CD4-positive, alpha-beta T cell treated with Interleukin-6 at 100 ng/mL for 8 hours (primary cell): ENCODE measurements around the gene NR2C2AP.

Experiments used
- DNase-seq: peaks from one replicate; pipeline ENCODE4 v3.0.0-alpha.2; 2020; ENCODE audit warnings: mixed read lengths, low spot score

The NR2C2AP gene

DNA sequence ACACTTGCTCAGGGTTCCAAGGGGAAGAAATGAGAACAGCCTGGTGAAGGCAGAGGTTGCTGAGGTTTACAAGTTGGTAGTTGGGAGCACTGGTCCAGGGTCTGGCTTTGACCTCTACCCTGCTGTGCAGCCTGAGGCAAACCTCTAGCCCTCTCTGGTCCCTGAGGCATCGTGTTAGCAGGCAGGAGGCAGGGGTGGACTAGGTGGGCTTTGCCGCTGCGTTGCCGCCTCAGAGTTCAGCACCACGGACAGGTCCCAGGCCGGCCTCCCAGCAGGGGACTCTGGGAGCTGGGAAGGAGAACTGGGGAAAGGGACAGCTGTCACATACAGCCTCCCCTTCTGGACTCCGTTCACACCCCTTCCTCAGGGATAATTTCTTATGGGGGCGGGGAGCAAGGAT is 11.7 kb upstream of the NR2C2AP start:
- no peak for DNase-seq

DNA sequence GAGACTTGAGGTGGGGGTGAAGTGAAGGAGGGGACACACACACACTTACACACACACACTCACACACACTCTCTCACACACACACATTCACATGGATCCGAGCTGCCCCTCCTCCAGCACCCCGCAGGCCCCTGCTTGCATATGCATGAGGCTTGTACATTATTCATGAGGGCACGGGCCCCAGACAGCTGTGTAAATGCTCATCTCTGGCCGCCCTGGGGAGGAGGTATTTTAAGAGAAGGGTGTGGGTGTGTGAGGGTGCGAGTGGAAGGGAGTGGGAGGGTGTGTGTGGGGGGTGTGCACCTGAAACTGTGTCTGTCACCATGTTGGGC is 10.9 kb upstream of the NR2C2AP start:
- DNase-seq, result no peak

DNA sequence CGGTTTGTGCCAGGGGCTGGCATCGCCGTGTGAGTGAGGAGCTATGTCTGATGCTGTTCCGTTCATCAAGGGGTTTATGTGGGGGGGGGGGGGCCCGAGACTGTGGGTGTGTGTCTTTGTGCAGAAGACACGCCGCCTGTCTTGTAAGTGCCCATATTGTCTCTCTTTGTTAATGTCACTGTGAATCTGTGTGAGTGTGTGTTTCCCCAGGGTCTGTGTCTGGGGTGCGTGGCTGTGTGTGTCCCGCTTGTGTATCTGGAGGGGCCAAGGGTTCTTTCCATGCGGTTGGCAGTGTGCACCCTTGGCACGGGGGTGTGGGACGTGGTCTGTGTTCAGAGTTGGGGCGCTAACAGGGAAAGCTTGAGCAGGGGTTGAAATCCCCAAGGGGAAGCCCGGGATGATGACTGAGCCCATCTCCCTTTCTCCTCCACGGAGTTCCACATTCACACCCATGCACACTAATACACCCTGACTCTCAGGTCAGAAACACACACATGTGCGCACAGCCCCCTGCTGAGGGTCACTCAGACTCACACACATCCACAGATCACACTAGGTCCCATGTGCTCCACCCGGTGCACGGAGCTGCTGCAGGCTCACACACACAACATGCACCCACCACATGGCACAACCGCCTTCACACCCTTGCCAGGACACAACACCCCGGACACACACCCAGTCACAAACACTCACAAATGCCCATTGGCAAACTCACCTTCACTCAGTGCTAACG is 10.4 kb upstream of the NR2C2AP start:
- DNase-seq, result no peak

DNA sequence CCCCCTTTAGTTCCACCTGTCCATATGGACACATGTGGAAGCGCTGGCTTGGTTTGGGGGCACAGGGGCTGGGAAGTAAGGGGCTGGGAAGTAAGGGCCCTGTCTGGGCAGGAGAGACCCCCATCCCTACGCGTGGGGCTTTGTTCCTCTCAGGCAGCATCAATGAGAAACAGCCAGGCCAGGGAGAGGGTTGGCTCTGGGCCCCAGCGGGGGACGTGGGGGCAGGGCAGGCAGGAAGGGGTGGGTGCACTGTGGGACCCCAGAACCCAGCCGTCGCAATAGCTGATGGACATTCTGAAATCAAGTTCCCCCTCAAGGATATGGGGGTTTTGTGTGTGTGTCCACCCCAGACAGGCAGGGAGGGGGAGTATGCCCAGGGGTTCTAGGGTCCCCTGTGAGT is 9.7 kb upstream of the NR2C2AP start:
- DNase-seq, result no peak

DNA sequence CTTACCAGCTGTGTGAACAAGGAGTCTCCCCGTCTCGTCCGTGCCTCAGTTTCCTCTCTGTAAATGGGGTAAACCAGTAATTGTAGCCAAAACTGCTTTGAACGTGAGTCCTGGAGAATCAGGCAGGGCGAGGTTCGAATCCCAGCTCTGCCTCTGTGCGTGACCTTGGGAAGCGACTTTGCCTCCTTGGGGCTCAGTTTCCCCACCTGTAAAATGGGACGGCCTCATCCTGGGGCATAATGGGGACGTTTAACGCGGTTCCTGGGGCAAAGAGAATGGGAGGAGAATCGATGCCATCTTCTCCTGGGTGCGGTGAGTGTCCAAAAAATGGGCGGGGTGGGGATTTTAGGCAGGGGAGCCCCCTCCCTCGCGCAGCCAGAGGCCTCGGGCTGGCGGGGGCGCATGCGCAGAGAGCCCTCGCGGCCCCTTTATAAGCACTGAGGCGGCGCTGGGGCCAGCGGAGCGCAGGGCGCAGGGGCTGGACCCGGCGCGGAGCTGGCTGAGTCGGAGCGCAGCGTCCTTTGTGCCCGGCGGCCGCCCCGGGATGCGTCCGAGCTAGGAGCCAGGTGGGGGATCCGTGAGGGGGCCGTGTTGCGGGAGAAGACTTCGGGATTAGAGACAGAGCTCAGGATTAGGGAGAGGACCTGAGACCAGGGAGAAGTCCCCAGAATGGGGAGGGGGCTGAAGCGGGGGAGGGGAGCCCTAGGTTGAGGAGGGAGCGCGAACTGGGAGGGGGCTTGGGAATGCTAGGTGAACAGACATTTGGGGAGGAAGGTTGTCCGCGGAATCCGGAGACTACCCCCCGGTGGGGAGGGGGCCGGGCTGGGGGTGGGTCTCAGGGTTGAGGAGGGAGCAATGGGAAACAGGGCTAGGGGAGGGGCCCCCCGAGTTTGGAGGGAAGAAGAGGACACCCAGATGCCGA is 8.5 kb upstream of the NR2C2AP start, which contains the start of gene NCAN:
Gene NCAN (plus strand): TSS at position 460 of the 922 bp plus-strand sequence. CDS start 4,996 bp downstream, outside the sequence.
- no peak for DNase-seq

DNA sequence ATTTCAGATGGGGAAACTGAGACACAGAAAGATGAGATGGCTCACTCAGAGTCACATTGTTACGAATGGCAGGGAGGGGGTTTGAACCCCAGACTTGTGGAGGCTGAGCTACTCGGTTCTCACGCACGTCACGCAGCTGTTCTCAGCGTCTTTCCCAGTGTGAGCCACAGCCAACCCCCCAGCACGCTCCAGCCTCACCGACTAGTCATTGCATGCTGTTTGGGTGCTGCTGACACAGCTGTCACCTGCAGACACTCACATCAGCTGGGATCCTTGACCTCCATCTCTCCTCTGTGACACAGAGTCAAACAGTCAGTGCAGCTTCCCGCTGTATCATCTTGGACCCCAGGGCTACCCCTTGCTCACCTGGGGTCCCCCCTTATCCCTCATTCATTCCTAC is 6.2 kb upstream of the NR2C2AP start:
- no peak for DNase-seq

DNA sequence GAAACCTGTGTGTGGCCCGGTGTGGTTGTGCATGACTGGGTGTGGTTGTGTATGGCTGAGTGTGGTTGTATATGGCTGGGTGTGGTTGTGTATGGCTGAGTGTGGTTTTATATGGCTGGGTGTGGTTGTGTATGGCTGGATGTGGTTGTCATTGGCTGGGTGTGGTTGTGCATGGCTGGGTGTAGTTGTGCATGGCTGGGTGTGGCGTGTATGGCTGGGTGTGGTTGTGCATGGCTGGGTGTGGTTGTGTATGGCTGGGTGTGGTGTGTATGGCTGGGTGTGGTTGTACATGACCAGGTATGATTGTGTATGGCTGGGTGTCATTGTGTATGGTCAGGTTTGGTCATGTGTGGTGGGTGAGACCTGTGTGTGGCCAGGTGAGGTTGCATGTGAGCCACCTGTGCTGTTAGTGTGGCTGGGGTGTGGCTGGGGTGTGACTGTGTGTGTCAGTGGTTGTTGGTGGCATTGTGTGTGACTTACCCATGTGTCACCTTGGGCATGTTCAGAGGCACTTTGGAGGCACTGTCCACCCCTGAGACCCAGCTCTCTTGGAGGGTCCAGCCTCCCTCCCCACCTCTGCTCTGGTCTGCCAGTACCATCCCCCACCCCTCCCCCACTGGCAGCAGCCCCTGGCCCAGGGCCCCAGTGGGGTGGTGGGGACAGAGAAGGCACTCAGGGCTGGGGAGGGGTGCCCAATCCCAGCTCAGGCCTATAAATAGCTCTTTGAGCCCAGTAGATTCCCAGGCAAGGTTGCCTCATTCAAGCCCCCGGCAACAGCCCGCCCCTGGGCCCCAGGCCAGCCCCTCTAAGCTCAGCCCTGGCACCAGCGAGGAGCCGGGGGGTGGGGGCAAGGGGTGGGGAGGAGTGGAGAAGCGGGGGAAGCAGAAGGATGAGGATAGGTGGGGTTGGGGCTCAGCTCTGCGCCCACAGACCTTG is 4.7 kb upstream of the NR2C2AP start:
- no peak for DNase-seq

DNA sequence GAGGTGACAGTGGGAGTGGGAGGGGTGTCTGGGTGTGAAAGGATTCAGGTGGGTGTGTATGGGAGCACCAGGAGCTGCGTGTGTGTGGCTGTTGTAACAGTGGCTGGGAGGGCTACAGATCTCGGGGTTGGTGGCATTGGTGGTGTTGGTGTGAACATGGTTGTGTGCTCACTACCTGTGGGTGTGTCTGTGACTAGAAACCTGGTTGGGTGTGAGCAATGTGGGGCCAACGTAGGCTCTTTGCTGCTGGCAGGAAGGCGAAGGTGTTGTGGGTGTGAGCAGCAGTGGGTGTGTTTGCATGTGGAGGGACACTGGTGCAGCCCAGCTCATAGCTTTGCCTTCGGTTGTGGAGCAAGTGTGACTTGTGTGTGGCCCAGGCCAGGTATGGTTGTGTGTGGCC is 3.7 kb upstream of the NR2C2AP start:
- no peak for DNase-seq

DNA sequence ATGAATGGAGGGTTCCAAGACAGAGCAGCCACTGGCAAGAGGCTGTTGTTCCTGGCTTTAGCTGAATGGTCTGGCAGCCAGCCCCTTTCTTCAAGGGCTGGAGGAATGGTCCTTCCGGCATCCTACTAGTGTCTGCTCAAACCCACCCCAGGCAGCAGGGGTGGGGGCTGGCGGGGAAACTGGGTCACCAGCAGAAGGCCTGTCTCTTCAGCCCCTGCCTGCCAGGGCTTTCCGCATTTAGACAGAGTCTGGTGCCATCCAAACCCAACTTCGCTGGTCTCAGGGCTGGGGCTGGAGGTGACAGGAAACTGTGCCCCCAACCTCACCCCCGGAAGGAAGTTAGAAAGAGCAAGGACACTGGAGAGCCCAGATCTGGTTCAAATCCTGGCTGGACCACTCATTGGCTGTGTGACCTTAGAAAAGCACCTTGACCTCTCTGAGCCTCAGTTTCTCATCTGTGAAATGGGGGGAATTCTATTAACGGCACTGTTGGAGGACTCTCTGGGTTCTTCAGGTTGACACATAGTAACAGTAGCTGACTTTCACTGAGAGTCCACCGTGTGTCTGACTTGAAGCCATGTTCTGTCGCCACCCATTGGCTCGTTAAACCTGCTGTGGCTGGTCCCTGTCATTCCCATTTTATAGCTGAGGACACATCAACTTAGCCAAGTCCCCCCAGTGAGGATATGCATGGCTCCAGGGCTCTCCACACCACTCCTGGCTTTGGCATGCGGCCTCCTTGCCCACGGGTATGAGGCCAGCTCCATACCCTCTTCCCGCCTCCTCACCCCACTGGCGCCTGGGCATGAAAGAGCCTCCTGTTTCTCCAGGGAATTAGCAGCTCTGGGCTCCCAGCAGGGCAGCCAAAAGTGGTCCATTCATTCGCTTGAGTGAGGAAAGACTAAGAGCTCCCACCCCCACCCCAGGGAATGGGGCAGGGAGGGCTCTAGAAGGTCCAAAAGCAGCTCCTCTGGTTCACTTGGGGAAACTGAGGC is 2.5 kb upstream of the NR2C2AP start:
- DNase-seq, result no peak

DNA sequence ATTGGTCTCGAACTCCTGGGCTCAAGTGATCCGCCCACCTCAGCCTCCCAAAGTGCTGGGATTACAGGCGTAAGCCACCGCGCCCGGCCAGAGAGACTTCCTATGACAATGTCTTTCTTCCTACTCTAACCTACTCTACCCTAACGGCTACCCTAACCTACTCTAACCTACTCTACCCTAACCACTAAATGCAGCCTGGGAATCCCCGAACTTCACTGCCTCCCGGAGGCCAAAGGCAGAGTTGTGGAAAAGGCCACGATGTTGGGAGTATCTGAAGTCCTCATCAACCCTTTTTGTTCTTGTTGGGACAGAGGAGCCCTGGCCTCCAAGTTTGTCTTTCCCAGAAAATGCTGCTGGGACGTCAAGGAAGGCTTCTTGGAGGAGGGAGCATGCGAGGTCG is 967 bp upstream of the NR2C2AP start:
- no peak for DNase-seq

DNA sequence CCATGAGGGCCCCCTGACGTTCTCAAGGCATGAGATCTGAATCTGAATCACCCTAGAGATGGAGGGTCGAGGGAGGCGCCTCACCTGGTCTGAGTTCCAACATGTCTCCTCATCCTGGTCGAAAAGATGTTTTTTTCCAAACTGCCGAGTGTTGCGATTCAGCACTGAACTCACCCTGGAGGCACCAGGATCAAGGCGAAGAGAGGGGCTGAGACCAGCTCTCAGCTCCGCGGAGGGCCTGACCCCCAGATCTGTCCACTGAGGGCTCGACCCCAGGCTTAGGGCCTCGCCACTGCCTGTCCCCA is 555 bp downstream of the NR2C2AP start:
- no peak for DNase-seq

DNA sequence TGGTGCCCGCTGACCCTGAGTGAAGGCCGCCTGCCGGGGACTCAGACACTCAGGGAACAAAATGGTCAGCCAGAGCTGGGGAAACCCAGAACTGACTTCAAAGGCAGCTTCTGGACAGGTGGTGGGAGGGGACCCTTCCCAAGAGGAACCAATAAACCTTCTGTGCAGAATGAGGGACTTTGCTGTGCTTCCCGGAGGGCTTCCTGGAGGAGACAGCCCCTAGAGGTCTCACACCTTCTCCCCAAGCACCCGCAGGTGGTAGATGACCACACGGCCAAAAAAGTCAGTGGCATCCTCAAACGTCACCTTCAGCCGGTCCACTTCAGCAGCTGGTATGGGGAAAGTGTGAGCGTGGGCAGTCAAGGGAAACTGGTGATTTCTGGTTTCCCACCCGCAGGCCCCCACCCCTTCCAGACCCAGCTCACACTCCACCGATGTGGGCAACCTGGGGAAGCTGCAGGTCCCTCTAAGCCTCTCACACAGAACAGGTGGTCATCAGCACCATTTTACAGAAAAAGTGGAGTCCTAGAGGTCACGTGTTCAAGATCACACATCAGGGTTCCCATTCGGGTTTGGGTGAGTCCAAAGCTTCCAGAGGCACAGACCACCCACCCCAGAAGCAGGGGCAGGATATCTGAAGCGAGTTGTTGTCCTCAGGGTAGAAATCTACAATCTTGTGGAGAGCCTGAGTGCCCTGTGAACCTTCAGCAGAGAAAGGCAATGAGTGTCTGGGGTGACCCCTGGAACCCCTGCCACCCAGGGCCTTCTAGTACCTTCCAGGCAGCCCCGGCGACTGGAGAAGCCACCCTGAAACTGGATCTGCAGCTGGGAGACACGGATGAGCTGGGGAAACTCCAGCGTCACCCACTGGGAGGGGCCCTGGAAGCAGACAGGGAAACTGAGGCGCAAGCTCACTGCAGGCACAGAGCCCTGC is 1.2 kb downstream of the NR2C2AP start:
- DNase-seq, result no peak

DNA sequence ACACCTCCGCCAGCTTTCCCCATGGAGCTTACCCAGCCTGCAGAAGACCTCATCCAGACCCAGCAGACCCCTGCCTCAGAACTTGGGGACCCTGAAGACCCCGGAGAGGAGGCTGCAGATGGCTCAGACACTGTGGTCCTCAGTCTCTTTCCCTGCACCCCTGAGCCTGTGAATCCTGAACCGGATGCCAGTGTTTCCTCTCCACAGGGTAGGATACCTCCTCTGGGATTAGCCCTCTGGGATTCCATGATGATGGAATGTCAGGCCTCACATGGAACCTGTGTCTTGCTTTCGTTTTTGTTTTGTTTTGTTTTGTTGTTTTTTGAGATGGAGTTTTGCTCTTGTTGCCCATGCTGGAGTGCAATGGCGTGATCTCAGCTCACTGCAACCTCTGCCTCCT is 9.3 kb downstream of the NR2C2AP start:
- no peak for DNase-seq

DNA sequence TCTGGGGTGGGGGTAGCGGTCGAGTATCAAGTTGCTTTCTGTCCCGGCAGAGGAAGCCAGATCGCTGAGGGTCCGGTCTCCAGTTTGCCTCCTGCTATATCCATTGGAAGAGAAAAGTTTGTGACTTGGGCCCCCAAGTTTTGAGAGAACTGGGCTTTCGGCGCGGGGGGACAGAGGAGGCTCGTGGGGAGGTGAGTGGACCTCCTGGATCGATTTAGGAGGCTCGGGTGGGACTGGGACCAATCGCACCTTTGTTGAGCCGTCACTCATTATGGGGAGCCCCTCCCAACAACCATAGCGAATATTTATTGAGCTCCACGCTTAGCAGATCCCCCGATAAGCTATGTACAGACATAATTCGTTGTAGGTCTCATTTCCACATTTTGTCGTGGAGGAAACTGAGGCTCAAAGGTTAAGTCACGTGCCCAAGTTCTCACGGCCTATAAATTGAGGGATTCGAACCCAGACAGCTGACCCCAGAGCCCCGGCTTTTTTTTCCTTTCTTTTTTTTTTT is 10.2 kb downstream of the NR2C2AP start:
- DNase-seq, result no peak

DNA sequence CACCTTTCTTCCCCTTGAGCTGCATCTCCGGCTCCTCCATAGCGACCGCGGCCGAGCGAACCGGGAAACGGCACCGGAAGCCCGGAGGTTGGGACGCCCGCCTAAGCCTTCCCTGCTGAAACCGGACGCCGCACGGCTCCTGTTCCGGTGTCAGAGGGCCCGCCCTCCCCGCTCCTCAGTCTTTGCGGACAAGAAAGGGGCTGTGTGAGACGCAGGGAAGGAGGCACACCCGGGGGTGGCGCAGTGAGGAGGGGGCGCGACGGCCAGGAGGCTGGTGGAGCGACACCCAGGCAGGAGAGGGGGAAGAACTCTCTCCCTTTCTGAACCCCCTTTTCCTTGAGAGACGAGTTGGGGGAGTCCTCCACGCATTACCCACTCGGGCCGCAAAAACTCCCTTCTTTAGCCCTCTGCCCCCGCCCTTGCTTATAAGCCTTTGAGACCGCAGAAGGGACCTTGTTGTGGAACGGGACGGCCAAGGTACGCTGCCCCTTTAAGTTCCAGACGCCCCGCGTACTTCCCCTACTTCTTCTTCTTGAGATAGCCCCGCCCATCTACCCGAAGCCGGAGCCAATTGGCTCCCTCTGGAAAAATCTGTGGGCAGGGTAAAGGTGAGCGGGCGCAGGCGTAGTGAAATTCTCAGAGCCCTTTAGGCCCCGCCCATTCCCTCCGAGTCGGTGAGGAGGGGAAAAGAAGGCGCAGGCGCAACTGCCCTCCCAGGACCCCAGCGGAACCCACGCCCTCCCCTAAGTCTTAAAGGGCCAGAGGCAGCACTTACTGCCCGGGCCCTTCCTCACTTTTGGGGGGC is 10.9 kb downstream of the NR2C2AP start, which contains the start of the genes BORCS8 and RFXANK:
Gene BORCS8 (minus strand): TSS at position 75 of the 805 bp plus-strand sequence. CDS start 35 bp downstream, at position 40.
Gene RFXANK (plus strand): TSS at position 181 of the 805 bp plus-strand sequence. CDS start 1,689 bp downstream, outside the sequence.
- DNase-seq, result peak; percentile 99

DNA sequence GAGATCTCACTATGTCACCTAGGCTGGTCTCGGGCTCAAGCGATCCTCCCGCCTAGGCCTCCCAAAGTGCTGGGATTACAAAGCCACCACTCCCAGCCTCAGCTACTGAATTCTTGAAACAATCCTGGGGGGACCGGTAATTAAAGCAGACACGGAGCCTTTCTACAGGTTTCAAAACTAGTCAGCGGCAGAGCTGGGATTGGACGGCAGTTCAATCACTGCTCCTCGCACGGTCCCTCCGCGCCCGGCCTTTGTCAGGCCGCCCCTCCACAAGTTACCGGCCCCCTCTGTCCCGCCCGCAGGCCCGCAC is 11.5 kb downstream of the NR2C2AP start:
- no peak for DNase-seq

DNA sequence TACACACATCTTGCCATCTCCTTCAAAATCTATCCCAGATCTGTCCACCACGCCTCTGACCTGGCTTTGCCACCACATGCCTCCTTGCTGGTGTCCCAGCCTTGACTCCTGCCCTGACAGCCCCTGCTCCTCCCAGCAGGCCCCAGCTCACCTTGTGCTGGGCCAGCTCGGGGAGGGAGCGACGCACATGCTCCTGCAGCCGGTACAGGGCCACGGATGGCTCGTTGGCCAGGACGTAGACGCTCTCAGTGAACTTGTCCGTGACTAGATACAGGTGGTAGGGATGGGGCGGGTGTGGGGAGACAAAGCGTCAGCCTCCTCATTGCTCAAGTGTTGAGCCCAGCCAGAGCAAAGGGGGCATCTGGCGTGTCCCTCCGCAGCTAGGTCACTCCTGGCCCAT is 16.5 kb downstream of the NR2C2AP start:
- no peak for DNase-seq

DNA sequence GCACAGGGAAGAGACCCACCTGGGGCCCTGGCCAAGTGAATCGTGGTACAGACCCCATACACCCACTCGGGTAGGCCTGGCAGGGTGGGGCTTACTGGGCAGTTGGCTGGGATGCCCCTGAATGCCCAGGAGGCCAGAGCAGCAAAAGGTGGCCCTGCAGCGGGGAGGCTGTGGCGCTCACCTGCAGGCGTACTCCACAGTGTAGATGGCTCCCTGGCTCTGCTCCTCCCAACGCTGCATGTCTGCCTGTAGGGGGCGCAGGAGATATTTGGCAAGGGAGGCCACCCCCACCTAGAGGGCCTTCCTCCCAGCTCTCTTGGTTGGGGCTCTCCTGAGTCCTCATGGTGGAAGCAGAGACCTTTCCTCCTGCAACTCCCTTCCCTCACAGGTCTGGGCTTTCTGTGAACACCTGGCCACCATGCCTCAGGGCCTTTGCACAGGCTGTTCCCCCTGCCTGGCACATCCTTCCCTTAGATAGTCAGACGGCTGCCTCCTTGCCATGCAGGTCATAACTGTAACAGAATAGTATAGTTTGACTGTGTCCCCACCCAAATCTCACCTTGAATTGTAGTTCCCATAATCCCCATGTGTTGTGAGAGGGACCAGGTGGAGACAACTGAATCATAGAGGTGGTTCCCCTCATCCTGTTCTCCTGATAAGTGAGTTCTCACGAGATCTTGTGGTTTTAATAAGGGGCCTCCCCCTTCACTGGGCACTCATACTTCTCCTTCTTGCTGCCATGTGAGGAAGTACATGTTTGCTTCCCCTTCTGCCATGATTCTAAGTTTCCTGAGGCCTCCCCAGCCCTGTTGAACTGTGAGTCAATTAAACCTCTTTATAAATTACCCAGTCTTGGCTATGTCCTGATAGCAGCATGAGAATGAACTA is 17.1 kb downstream of the NR2C2AP start:
- peak; percentile 62 for DNase-seq
